CD4-positive, alpha-beta T cell treated with Interleukin-6 at 100 ng/mL for 8 hours (primary cell): ENCODE data around the gene WSCD2.

Experiments
- DNase-seq: peaks from one replicate; pipeline ENCODE4 v3.0.0-alpha.2; 2020; ENCODE audit warnings: mixed read lengths, low spot score

WSCD2 gene

DNA sequence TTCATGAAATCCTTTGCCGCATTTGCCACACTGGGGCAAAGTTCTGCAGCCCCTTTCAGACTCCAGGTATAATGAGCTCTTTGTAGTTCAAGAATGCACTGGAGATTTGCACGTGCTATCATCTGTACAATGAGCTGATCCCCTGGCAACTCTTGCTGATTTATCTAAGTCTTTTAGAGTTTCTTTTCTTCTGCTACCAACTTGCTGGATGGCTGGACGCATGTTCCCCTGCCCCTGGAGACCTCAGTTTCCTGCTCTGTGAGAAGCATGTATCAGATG lies 106.8 kb downstream of the WSCD2 start:
- no peak for DNase-seq

DNA sequence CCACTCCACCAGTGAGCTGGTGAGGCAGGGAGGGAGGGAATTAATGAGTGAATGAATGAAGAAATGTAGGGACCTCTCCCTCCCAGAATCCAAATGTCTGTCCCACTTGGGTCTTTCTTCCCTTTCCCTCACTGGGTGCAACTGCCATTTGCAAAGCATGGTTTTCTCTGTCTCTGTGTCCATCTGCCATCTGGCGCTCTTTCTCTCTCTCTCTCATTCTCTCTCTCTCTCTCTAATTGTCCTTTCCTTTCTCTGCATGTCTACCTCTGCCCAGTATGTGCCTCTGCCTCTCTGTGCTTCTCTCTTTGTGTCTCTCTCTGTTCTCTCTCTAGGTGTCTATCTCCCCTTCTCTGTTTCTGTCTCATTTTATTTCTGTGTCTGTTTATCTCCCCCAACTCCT lies 107.3 kb downstream of the WSCD2 start:
- DNase-seq = no peak

DNA sequence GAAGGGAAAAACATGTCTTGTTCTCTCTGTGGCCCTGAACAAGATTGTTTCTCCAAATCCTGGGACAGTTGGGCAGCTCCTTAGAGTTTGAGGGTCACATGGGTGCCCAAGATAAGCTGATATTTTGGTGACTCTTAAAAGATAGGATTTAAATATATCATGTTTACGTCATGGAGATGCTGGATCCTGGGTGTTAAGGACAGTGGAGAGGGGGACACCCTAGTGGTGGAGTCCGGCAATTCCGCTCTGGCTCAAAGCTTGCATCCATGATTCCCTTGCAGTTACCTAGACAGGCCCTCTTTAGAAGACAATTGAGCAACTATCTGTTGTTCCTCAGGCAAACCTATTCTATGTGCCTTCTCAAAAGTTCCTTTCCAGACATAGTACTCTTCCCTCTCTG lies 108.2 kb downstream of the WSCD2 start:
- DNase-seq = no peak

DNA sequence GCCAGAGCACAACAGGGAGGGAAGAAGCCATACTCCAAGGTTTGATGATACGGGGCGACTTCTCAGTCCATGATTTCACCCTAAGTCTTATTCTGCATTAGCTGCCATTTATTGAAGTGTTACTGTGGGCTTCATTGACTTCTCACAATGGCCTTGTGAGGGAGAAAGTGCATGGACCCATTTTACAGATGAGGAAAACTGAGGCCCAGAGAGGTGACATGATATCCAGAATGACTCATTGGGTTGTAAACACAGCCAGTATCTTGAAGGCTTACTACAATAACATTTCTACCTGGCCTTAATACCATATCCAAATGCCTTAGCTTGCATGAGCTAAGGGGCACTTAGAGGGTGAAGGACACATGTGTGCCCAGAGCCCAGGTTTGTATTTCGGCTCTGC lies 109.4 kb downstream of the WSCD2 start:
- no peak for DNase-seq

DNA sequence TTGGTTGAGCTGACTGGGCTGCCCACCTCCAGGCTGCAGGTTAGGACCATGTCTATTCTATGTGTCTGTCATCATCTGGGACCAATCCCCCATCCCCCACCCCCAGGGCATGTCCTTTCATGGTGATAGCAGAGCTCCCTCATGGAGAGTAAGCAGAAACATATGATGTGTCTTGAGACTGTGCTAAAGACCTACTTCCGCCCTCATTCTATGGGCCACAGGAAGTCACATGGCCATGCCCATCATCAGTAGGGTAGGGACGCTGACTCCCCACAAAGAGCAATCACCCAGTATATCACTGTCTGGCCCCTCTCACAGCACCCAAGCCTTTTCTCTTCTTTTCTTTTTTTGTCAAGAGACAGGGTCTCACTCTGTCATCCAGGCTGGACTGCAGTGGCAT lies 110.3 kb downstream of the WSCD2 start:
- no peak for DNase-seq

DNA sequence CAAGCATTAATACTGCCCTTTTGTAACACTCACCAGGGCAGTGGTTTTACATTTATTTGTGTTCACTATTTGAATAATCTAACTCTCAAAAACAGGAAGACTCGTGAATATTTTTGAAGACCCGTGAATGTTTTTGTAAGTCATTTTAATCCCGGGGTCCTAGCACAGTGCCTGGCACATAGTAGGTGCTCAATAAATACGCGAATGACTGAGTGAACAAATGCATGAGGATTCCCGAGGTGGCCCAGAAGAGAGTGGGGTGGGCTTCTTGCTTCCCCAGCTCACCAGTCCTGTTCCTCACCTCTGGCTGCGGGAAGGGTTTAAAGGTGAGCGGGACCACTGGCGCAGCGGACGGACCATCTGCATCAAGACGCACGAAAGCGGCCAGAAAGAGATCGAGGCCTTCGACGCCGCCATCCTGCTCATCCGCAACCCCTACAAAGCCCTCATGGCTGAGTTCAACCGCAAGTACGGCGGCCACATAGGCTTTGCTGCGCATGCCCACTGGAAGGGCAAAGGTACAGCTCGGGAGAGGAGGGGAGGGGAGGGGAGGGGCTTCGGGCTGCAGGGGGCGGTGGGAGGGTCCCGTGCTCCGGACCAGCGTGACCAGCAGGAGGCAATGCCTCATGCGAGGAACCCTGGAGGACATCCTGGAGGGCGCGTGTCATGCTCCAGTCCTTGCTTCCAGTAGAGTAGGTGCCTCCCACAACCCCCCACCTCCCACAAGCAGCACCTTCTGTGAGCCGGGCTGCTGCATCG lies 111.1 kb downstream of the WSCD2 start:
- DNase-seq = no peak

DNA sequence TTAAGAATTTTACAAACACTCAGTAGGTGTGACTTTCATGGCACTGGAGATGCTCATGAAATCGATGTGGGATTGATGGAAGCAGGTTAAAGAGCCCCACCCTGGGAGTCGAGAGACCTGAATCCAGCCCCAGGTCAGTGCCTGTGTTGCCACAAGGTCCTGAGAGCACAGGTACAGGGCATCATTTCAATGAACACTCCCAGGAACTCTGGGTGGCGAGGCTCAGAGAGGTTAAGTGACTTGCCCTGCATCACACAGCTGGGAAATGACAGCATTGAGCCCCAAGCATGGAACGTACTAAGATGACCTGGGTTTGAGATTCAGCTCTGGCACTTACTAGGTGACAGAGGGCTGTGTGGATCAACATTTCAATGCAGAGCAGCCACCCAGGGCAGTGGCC lies 111.8 kb downstream of the WSCD2 start:
- DNase-seq = no peak

DNA sequence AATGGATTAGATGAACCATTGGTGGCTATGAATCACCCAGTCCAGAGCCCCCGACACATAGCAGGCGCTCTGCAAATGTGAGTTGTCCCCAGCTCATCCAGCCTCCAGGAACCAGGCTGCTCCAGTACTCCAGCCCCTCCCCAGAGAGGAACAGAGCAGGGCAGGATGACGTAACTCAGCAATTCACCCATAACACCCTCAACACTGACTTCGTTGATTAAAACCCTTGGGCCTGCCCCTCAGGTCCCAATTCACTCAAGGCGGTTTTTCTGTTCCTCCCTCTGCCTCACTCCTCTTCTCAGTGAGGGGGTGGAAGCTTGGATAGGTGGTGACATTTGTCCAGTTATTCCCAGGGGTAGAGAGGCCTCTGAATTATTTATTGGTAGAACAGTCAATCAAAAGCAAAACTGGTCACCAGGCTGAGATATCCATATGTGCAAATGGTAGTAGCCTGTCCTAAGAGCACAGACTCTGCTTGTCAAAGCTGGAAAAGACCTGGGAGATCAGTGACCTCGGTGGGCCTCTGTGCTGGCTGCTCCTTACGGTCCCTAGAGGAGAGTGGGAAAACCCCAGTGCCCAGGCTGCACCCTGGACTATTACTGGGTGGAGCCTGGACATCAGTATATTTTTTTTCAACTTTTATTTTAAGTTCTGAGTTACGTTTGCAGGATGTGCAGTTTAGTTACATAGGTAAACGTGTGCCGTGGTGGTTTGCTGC lies 113.1 kb downstream of the WSCD2 start:
- no peak for DNase-seq

DNA sequence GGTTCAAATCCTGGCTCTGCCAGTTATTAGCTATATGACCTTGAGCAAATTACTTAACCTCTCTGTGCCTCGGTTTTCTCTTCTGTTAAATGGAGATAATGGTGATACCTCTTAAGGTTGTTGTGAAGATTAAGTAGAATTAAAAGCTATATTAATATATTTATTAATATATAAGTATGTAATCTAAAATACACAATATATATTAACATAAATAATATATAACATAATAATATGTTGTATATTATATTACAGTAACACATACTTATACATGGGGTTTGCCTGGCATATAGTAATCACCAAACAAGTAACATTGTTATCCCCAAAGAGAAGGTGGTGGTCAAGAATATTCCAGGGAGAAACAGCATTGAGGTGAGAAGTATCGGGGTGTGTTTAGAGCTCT lies 118.0 kb downstream of the WSCD2 start:
- DNase-seq = no peak

DNA sequence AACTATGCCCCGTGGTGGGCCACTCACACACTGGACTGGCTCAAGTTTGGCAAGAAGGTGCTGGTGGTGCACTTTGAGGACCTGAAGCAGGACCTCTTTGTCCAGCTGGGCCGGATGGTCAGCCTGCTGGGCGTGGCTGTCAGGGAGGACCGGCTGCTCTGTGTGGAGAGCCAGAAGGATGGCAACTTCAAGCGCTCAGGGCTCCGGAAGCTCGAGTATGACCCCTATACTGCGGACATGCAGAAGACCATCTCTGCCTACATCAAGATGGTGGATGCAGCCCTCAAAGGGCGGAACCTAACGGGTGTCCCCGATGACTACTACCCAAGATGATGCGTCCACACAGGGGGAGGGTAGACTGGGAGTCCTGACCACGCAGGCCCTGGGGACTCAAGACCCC lies 118.9 kb downstream of the WSCD2 start:
- DNase-seq = no peak

DNA sequence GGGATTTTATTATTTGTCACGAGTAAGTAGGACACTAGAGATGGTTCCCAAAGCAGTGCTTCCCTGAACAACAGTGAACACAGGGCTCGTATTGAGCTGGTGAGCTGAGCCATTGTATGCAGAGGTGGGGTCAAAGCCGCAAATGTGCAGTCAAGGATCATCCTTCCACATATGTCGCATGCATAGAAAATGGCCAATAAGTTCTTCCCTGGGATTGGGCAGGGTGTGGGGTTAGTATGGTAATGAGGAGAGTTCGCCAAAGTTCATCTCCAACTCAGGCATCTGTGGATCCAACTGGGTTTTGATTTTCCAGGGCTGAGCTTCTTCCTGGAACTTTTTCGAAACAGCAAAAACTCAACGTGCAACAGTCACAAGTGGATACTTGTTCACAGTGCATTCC lies 123.4 kb downstream of the WSCD2 start:
- DNase-seq = no peak

DNA sequence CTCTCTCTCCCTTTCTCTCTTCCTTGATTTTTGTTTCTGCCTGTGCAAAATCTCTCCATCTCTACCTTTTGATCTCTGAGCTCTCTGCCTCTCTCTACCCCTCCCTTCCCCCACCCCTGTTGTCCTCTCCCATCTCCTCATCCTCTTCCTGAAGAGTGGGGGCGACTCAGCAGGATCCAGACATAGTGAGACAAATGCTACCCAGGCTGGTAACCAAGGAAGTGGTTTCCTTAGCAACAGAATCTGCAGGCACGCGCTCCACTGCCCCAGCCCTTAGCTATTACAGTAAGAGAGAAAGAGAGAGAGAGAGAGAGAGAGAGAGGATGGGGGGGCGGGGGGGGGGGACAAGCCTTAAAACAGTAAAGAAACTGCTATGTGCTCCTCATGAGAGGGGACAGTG lies 124.5 kb downstream of the WSCD2 start:
- no peak for DNase-seq

DNA sequence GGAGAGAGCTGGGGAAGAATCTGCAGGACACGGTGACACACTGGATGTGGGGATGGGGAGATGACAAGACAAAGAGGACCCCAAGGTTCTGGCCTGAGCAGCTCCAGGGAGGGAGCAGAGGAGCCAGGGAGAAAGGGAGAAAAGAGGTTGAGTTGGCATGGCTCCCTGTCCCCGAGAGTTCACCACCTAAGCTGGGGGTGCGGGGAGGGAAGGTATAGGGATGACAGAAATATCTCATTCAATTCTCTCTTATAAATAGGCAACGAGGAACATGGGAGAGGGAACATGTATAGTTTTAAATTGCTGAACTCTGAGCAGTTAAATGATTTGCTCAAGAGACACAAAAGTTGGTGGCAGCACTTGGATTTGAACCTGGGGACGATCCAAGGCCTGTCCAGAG lies 124.9 kb downstream of the WSCD2 start:
- no peak for DNase-seq

DNA sequence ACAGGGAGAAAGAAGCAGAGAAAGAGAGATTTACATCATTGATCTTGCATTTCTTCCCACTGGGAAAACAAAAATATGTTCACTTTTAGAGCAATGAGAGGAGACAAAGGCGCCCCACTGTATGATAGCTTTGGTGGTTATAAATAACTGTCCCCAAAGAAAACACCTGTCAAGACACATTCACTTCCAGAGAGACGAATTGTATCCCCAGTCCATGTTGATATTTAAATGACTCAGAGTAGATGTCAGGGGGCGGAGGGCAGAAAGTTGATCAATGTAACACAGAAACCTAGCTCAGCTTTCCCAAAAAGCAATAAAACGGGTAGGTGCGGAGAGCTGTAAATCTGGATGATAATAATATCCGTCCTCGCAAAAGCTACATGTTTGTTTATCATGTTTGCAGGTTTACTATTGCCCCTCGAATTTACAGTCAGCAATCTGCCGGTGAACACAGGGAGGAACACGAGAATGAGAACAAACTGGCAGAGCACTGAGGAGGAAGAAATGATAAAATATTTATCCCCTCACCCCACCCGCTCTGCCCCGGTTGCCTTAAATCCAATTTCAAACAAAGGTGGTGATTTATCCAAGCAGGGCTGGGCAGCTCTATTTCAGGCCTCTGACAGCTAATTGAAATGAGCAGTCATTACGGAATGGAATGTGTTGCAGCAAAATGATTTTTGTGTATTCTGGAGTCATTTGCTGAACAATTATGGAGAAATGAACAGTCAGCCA lies 125.6 kb downstream of the WSCD2 start:
- no peak for DNase-seq

DNA sequence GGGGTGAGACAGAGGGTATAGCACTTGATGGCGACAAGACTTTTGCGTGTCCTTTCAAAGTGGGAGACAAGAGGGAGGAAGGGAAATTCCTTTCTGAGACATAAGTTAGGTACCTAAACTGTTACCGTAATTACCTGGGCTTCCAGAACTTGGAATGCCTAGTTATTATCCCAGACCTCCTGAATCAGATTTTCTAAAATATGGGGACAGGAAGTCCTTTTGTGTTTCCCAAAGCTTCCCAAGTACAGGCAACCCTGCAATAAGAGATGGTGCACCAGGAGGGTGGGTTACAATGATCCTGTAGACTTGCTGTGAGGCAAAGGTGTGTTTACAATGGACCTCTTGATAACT lies 126.1 kb downstream of the WSCD2 start:
- no peak for DNase-seq

DNA sequence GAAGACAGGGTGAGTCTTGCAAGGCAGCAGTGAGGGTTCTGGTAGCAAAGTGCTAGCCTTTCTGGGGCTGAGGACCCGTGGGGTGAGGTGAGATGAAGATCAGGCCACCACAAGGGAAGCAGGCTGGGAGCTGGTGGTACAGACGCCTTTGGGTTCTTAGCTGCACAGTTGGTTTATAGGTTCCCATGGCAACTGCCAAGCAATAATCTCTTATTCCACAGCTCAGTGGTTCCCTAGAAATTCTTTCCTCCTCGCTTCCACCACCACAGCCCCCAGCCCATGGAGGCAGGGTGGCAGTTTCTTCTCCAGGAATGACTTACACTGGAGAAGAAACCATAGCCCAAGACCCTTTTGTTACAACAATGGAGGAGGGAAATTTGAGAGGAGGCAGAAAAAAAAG lies 127.9 kb downstream of the WSCD2 start:
- no peak for DNase-seq

DNA sequence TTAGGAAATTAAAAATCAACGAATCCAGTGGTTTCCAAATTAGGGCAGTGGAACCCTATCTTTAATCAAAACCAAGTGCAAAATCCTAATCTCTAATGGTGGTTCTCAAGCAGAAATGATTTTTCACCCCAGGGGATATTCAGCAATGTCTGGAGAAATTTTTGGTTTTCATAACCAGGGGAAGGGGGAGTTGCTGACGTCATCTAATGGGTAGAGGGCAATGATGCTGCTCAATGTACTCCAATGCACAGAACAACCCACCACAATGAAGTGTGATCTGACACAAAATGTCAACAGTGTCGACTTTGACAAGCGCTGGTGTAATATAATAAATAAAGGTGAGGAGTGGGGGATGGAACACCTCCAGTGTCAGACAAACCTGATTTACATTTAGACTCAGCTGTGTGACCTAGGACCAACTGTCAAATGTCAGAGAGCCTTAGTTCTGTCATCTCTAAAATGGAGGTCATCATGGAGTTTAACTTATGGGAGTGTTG lies 128.6 kb downstream of the WSCD2 start:
- DNase-seq = no peak

DNA sequence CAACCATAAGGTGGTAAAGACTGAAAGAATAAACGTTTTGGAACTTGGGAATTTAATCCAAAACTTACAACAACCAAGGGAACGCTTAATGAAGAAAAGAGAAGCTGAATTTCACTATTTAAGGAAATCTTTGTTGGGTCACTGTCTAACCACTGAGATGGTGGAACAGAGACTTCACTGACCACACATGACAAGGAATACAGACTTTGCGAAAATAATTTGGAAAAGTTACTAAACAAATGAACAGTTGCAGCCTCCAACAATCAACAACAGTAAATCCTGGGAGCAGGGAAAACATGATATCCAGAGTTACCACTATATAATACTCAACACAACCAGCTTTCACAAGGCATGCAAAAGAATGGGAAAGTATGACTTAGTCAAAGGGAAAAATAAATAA lies 131.0 kb downstream of the WSCD2 start:
- DNase-seq = no peak

DNA sequence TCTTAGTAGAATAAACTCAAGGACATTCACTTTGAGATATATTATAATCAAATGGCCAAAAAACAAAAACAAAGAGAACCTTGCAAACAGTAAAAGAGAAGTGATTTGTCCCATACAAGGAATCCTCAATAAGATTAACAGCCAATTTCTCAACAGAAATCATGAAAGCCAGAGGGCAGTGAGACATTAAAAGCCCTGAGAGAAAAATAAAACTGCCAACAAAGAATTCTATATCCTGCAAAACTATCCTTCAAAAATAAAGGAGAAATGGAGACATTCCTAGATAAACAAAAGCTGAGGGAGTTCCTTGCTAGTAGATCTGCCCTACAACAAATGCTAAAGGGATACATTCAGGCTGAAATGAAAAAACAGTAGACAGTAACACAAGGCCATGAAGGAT lies 131.9 kb downstream of the WSCD2 start:
- no peak for DNase-seq

DNA sequence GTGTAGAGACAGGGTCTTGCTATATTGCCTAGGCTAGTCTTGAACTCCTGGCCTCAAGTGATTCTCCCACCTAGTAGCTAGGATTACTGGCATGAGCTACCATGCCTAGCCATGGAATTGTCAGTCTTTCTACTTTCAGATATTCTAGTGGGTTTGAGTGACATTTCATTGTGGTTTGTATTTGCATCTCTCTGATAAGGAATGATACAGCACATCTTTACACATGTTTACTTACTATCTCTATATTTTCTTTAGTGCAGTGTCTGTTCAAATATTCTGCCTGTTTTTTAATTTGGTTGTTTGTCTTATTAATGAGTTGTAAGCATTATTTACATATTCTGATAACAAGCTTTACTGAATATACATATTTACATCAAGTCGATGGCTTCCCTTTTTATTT lies 136.4 kb downstream of the WSCD2 start:
- no peak for DNase-seq

DNA sequence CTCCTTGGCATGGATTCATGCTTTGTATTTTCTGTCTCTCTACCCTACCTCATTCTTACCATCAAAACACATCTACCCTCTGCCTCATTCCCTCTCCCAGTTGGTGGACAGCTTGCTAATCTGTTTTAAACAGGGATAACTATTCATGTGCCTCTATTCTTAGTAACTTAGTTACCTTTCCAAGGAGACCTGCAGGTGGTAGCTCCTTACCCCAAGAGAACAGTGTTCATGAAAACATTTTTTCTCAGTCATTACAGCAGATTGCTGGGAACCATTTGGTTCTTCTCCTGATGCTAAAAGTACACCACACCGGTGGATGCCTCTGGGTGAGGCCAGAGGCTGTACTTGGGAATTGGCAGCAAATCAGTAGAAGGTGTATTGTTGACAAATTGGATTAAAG lies 137.0 kb downstream of the WSCD2 start:
- DNase-seq = no peak

DNA sequence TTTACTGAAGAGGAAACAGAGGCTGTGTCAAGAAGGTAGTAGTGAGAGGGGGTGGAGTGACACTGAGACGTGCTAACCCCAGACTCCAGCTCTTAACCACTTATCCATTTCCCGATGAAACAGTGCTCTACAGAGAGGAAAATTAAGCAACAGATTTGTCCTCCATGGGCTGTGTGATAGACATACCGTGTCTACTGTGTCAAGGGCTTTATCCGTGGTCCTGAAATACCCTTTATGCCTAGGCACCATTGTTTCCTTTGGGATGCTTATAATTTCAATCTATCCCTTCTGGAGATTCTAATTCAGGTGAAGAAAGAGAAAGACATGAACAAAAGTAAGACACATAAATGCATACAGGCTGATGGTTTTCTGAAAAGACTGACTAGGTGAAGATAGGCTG lies 138.4 kb downstream of the WSCD2 start:
- DNase-seq = no peak

DNA sequence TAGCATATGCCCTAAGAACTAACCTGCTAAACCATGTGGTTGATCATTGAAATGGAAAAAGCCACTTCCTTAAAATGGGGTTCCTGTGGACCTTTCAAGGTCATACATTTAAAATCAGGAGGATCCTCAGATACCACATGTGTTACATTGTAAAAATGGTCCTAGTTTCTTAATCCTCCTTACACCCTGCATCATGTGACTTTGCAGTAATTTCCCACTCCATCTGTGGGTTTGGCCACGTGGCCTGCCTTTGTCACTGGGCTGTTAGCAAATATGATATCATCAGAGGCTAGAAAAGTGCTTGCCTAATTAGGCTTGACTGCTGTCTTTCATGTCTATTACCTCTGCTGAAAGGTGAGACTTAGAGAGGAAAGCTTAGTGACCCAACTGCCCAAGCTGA lies 139.3 kb downstream of the WSCD2 start:
- DNase-seq = no peak
